GM23338 (cell line): ENCODE results near the gene ITPR2. TPM values are rescaled to one million over a fixed set of nuclear protein-coding genes. Genes with fewer than 3 reads are reported as not detected.

Experiments
- ATAC-seq: fragments of 200-7000 bp; cut with Tn5 transposase; 3 replicates; pipeline ENCODE4 v1.9.1; 2020
- DNase-seq: peaks from one replicate; pipeline ENCODE4 v3.0.0-alpha.2; 2015; ENCODE audit warnings: low spot score
- H2AFZ ChIP-seq: fragments of 200-600 bp; sonication (generic); 2 replicates; pipeline ENCODE4 v1.8.0; 2016; ENCODE audit warnings: antibody characterized with exemption, mild to moderate bottlenecking, moderate library complexity
- H3F3A ChIP-seq: fragments of 200-600 bp; sonication (generic); replicated peaks from 2 replicates; pipeline ENCODE4 v1.8.0; 2017; ENCODE audit warnings: antibody characterized with exemption, mixed run types, low read depth
- H3K27ac ChIP-seq: fragments of 200-600 bp; sonication (generic); 2 replicates; pipeline ENCODE4 v1.6.1; 2016; ENCODE audit warnings: low read depth
- H3K27me3 ChIP-seq: fragments of 200-600 bp; sonication (generic); 2 replicates; pipeline ENCODE4 v1.8.0; 2016; ENCODE audit warnings: mild to moderate bottlenecking, mixed run types, moderate library complexity; ENCODE audit not compliant: insufficient read depth
- H3K36me3 ChIP-seq: fragments of 200-600 bp; sonication (generic); 2 replicates; pipeline ENCODE4 v1.8.0; 2016; ENCODE audit warnings: mild to moderate bottlenecking; ENCODE audit not compliant: insufficient read depth
- H3K4me1 ChIP-seq: fragments of 200-600 bp; sonication (generic); 2 replicates; pipeline ENCODE4 v1.8.0; 2016; ENCODE audit warnings: mild to moderate bottlenecking, moderate library complexity; ENCODE audit not compliant: insufficient read depth
- H3K4me2 ChIP-seq: fragments of 200-600 bp; sonication (generic); 2 replicates; pipeline ENCODE4 v1.7.1; 2017; ENCODE audit warnings: mixed run types
- H3K4me3 ChIP-seq: fragments of 200-600 bp; sonication (generic); 2 replicates; pipeline ENCODE4 v1.6.1; 2016; ENCODE audit warnings: mixed run types
- H3K79me2 ChIP-seq: fragments of 200-600 bp; sonication (generic); replicated peaks from 2 replicates; pipeline ENCODE4 v1.8.0; 2017; ENCODE audit warnings: mild to moderate bottlenecking; ENCODE audit not compliant: insufficient read depth
- H3K9me2 ChIP-seq: fragments of 200-600 bp; sonication (generic); 2 replicates; pipeline ENCODE4 v1.8.0; 2017; ENCODE audit not compliant: insufficient read depth
- H4K20me1 ChIP-seq: fragments of 200-600 bp; sonication (generic); replicated peaks from 2 replicates; pipeline ENCODE4 v1.8.0; 2017; ENCODE audit warnings: mild to moderate bottlenecking; ENCODE audit not compliant: insufficient read depth
- H3K27ac Mint-ChIP-seq: 2 replicates; pipeline ENCODE4 v1.8.0; 2020; ENCODE audit warnings: inconsistent platforms, mild to moderate bottlenecking, moderate library complexity, mixed read lengths
- H3K27me3 Mint-ChIP-seq: 3 replicates; pipeline ENCODE4 v1.8.0; 2022; ENCODE audit warnings: low read depth, mild to moderate bottlenecking, moderate library complexity, mixed read lengths, inconsistent platforms; ENCODE audit not compliant: insufficient read depth, poor library complexity
- H3K36me3 Mint-ChIP-seq: 3 replicates; pipeline ENCODE4 v1.8.0; 2021; ENCODE audit warnings: low read depth, mild to moderate bottlenecking, inconsistent platforms, moderate library complexity, mixed read lengths
- H3K4me1 Mint-ChIP-seq: 3 replicates; pipeline ENCODE4 v1.8.0; 2020; ENCODE audit warnings: mild to moderate bottlenecking, inconsistent platforms, mixed read lengths
- H3K4me3 Mint-ChIP-seq: 3 replicates; pipeline ENCODE4 v1.8.0; 2021; ENCODE audit warnings: moderate library complexity, mild to moderate bottlenecking, inconsistent platforms, mixed read lengths
- H3K9me3 Mint-ChIP-seq: 3 replicates; pipeline ENCODE4 v1.8.0; 2020; ENCODE audit warnings: moderate library complexity, mild to moderate bottlenecking, inconsistent platforms, mixed read lengths
- CREB1 ChIP-seq: fragments of 250-450 bp; sonication (Bioruptor Pico); IDR thresholded peaks from 2 replicates; pipeline ENCODE4 v1.5.0; 2020; ENCODE audit warnings: low read depth, mild to moderate bottlenecking, moderate library complexity
- JUNB ChIP-seq: IDR thresholded peaks from one replicate; pipeline ENCODE4 v1.6.1; 2016; ENCODE audit warnings: antibody characterized with exemption; ENCODE audit not compliant: unreplicated experiment
- NANOG ChIP-seq: IDR thresholded peaks from 2 replicates; pipeline ENCODE4 v1.6.1; 2016; ENCODE audit warnings: antibody characterized with exemption, borderline replicate concordance
- STAT1 ChIP-seq: IDR thresholded peaks from one replicate; pipeline ENCODE4 v1.6.1; 2016; ENCODE audit warnings: antibody characterized with exemption; ENCODE audit not compliant: unreplicated experiment
- polyA plus RNA-seq: library from polyadenylated mRNA; unstranded; fragments of >200 nt; fragmentation: Nextera tagmentation; extraction: Ambion mirVana; gene quantifications from 2 replicates; pipeline ENCODE4 v1.2.1, GENCODE V29; 2016
- total RNA-seq: library from RNA; depleted of rRNA; stranded (reverse); fragments of >200 nt; shearing (Covaris generic); gene quantifications from 2 replicates; pipeline ENCODE4 v1.2.3, GENCODE V29; 2014
- TF ChIP-seq, protein P1 (sequence below): fragments of 250-450 bp; sonication (Bioruptor Pico); IDR thresholded peaks from 2 replicates; pipeline ENCODE4 v1.5.0; 2020; ENCODE audit warnings: mild to moderate bottlenecking, moderate library complexity
- TF ChIP-seq, protein P2 (sequence below): IDR thresholded peaks from one replicate; pipeline ENCODE4 v1.6.1; 2018; ENCODE audit warnings: antibody characterized with exemption; ENCODE audit not compliant: unreplicated experiment

ITPR2 gene
- total and polyA plus RNA-seq, 2 experiments from 2014 or later = 44.5 to 65.2 TPM

DNA sequence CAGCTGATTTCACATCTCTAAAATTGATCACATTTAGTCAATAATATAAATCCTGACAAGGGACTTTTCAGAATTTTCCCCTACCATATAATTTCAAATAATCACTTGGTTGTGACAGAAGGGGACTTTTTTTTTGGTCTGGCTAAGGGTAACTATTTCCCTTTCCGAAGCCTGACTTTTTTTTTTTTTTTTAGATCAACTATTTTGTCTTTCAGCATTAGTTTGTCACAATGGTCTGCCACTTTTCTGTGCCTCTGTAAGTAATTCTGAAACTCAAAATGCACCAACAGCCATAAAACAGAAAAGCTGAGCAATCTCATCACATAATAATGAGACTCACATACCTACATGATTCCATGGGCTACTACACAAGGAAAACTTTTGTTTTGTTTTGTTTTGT lies 371.2 kb downstream of the ITPR2 start (continued):
- TF ChIP-seq, protein P1, sequence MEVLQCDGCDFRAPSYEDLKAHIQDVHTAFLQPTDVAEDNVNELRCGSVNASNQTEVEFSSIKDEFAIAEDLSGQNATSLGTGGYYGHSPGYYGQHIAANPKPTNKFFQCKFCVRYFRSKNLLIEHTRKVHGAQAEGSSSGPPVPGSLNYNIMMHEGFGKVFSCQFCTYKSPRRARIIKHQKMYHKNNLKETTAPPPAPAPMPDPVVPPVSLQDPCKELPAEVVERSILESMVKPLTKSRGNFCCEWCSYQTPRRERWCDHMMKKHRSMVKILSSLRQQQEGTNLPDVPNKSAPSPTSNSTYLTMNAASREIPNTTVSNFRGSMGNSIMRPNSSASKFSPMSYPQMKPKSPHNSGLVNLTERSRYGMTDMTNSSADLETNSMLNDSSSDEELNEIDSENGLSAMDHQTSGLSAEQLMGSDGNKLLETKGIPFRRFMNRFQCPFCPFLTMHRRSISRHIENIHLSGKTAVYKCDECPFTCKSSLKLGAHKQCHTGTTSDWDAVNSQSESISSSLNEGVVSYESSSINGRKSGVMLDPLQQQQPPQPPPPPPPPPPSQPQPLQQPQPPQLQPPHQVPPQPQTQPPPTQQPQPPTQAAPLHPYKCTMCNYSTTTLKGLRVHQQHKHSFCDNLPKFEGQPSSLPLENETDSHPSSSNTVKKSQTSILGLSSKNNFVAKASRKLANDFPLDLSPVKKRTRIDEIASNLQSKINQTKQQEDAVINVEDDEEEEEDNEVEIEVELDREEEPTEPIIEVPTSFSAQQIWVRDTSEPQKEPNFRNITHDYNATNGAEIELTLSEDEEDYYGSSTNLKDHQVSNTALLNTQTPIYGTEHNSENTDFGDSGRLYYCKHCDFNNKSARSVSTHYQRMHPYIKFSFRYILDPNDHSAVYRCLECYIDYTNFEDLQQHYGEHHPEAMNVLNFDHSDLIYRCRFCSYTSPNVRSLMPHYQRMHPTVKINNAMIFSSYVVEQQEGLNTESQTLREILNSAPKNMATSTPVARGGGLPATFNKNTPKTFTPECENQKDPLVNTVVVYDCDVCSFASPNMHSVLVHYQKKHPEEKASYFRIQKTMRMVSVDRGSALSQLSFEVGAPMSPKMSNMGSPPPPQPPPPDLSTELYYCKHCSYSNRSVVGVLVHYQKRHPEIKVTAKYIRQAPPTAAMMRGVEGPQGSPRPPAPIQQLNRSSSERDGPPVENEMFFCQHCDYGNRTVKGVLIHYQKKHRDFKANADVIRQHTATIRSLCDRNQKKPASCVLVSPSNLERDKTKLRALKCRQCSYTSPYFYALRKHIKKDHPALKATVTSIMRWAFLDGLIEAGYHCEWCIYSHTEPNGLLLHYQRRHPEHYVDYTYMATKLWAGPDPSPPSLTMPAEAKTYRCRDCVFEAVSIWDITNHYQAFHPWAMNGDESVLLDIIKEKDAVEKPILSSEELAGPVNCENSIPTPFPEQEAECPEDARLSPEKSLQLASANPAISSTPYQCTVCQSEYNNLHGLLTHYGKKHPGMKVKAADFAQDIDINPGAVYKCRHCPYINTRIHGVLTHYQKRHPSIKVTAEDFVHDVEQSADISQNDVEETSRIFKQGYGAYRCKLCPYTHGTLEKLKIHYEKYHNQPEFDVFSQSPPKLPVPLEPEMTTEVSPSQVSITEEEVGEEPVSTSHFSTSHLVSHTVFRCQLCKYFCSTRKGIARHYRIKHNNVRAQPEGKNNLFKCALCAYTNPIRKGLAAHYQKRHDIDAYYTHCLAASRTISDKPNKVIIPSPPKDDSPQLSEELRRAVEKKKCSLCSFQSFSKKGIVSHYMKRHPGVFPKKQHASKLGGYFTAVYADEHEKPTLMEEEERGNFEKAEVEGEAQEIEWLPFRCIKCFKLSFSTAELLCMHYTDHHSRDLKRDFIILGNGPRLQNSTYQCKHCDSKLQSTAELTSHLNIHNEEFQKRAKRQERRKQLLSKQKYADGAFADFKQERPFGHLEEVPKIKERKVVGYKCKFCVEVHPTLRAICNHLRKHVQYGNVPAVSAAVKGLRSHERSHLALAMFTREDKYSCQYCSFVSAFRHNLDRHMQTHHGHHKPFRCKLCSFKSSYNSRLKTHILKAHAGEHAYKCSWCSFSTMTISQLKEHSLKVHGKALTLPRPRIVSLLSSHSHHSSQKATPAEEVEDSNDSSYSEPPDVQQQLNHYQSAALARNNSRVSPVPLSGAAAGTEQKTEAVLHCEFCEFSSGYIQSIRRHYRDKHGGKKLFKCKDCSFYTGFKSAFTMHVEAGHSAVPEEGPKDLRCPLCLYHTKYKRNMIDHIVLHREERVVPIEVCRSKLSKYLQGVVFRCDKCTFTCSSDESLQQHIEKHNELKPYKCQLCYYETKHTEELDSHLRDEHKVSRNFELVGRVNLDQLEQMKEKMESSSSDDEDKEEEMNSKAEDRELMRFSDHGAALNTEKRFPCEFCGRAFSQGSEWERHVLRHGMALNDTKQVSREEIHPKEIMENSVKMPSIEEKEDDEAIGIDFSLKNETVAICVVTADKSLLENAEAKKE (CRISPR knock-in tag) = no peak
- TF ChIP-seq, protein P2, sequence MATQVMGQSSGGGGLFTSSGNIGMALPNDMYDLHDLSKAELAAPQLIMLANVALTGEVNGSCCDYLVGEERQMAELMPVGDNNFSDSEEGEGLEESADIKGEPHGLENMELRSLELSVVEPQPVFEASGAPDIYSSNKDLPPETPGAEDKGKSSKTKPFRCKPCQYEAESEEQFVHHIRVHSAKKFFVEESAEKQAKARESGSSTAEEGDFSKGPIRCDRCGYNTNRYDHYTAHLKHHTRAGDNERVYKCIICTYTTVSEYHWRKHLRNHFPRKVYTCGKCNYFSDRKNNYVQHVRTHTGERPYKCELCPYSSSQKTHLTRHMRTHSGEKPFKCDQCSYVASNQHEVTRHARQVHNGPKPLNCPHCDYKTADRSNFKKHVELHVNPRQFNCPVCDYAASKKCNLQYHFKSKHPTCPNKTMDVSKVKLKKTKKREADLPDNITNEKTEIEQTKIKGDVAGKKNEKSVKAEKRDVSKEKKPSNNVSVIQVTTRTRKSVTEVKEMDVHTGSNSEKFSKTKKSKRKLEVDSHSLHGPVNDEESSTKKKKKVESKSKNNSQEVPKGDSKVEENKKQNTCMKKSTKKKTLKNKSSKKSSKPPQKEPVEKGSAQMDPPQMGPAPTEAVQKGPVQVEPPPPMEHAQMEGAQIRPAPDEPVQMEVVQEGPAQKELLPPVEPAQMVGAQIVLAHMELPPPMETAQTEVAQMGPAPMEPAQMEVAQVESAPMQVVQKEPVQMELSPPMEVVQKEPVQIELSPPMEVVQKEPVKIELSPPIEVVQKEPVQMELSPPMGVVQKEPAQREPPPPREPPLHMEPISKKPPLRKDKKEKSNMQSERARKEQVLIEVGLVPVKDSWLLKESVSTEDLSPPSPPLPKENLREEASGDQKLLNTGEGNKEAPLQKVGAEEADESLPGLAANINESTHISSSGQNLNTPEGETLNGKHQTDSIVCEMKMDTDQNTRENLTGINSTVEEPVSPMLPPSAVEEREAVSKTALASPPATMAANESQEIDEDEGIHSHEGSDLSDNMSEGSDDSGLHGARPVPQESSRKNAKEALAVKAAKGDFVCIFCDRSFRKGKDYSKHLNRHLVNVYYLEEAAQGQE = no peak
- no peak for TF ChIP-seq CREB1 (CRISPR knock-in tag)

DNA sequence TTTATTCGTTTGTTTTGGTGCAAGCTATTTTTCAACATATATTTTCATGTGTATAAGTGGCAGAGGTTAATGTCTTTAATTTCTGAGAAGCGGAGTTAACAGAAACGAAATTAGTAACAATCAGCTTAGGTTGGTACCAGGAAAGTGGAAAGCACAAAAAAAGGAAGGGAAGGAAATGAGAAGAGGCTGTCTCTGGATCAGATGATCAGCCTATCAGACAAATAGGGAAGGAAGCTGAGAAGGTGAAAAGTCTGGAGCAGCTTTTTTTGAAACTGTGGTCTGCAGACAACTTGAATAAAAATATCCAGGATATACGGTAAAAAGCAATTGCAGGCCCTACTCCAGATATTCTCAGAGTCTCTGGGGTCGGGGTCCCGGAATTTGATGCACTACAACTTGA lies 372.6 kb downstream of the ITPR2 start:
- H3K9me3 Mint-ChIP-seq = no peaks in the 10 kb centered on the region
- H3K4me3 Mint-ChIP-seq = no peak overlapping the region
- Histone ChIP-seq H2AFZ (no peak overlapping the region), H3K27ac (no peak overlapping the region), H3K9me2 (peaks cover 2% of the 10 kb centered on the region; the same call in 1 of the 2 replicates), H3K4me3 (no peak overlapping the region), H3K4me2 (no peak overlapping the region), H3K79me2 (no peaks in the 10 kb centered on the region), H3K4me1 (no peaks in the 10 kb centered on the region), H3K27me3 (no peaks in the 10 kb centered on the region), H4K20me1 (no peaks in the 10 kb centered on the region), H3F3A (no peaks in the 10 kb centered on the region), H3K36me3 (no peaks in the 10 kb centered on the region; the same call in 1 of the 2 replicates)
- TF ChIP-seq JUNB (no peak), NANOG (no peak), STAT1 (no peak)
- TF ChIP-seq, protein P2 = no peak
- H3K27me3 Mint-ChIP-seq = peaks cover 5% of the 10 kb centered on the region
- H3K27ac Mint-ChIP-seq = peak overlapping the region; percentile 14; the same call in 1 of the 2 replicates
- DNase-seq = no peak
- H3K36me3 Mint-ChIP-seq = peaks cover 23% of the 10 kb centered on the region
- H3K4me1 Mint-ChIP-seq = peaks cover 5% of the 10 kb centered on the region
- ATAC-seq = no peak
